ENCODE data around the gene LRIG1.

DNA sequence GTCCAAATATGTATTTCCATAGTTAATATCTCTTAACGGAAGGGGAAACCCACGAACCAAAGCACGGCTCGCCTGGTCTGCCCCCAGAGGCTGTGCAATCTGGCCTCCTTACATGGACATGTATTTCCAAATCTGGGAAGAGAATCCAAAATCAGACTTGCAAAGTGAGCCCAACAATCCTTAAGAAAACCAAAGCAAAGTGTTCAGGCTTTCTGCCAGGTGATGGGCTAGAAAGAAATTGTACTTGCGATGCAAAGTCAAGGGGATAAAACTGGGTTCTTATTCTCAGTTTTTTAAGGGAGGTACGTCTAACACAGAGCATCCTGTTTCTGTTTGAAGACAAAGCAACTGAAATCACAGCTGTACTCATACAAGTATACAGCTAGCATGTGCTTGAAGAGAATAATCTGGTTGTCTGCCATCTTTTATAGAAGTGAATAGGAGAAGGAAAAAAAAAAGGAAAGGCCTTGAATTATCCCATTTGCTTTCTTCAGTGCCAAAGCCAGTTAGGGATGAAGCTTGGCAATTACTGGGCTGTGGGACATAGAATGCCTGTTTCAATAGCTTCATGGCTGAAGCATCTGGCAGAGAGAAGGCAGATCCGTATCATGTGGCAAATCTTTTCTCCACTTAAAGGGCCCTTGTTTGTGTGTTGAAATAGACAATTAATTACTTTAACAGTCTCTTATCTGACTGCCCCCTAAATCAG is 48.4 kb downstream of the LRIG1 start:
- TF ChIP-seq CREB5 (CRISPR knock-in tag; IDR thresholded peaks at IDR 0.05; ENCODE audit: low read depth): no peak
- no peak for TF ChIP-seq ZNF70 (CRISPR knock-in tag; IDR thresholded peaks at IDR 0.05)
- no peak for TF ChIP-seq GLIS3 (CRISPR knock-in tag; IDR thresholded peaks at IDR 0.05)
- TF ChIP-seq ESRRG (CRISPR knock-in tag; IDR thresholded peaks at IDR 0.05): no peak
- no peak for TF ChIP-seq CSDC2 (CRISPR knock-in tag; IDR thresholded peaks at IDR 0.05)
- no peak for TF ChIP-seq PPARA (CRISPR knock-in tag; IDR thresholded peaks at IDR 0.05; ENCODE audit: borderline replicate concordance)
